Colonic mucosa (tissue), 4 donors: ENCODE results near the gene FAM47C. TPM values are rescaled to one million over a fixed set of nuclear protein-coding genes. Genes with fewer than 3 reads are reported as not detected.
"Not testable (repeated sequence)": the region's sequence is repeated elsewhere in the genome, so short reads cannot be mapped to it uniquely, and the experiment has no call there.

ENCODE experiments used
- DNase-seq: peaks from one replicate; pipeline ENCODE4 v3.0.0-alpha.2; 2020
- H3K27ac ChIP-seq: fragments of 200-600 bp; one replicate; pipeline ENCODE4 v1.8.0; 2021
- H3K27me3 ChIP-seq: fragments of 200-600 bp; one replicate; pipeline ENCODE4 v1.8.0; 2021
- H3K36me3 ChIP-seq: fragments of 200-600 bp; one replicate; pipeline ENCODE4 v1.8.0; 2021
- H3K4me1 ChIP-seq: fragments of 200-600 bp; one replicate; pipeline ENCODE4 v1.8.0; 2021; ENCODE audit warnings: mild to moderate bottlenecking
- H3K4me3 ChIP-seq: fragments of 200-600 bp; one replicate; pipeline ENCODE4 v1.8.0; 2021
- H3K9ac ChIP-seq, 2 donors: one replicate each; pipeline ENCODE4 v1.7.0; 2013; ENCODE audit warnings: control low read depth in 2 of 2, low read depth in 2 of 2, low read length in 2 of 2
- H3K9me3 ChIP-seq: fragments of 200-600 bp; one replicate; pipeline ENCODE4 v1.8.0; 2021
- CTCF ChIP-seq: fragments of 200-600 bp; IDR thresholded peaks from one replicate; pipeline ENCODE4 v1.8.0; 2022; ENCODE audit warnings: antibody characterized with exemption, mild to moderate bottlenecking
- intact Hi-C: fragments of 100-400 bp; cut with DNase I; formaldehyde crosslinking; loops from one replicate; pipeline ENCODE4 v1.14.1; 2022
- total RNA-seq, 2 donors: library from RNA; stranded (reverse); fragmentation: NEBNext Ultra II Directional in 1 of 2; extraction: Animal tissue kit (Norgen Biotek cat#: 25700) in 1 of 2; gene quantifications; one replicate each; pipeline ENCODE4 v1.2.1, GENCODE V29; 2021
- donor health status: healthy.
- donor health status: DM: no; HTN: no; CAD: no.
- donor health status: DM: no; HTN: no; CAD: no.

FAM47C gene
- total RNA-seq, 2 donors from 2014 or later: not detected

- intact Hi-C loops: no loop called here
- no peak for DNase-seq
- no peak overlapping the region for H3K9ac ChIP-seq
- no peaks in the 10 kb centered on the region for H3K27me3 ChIP-seq
- TF ChIP-seq CTCF: no peak
- no peaks in the 10 kb centered on the region for H3K4me1 ChIP-seq
- H3K9me3 ChIP-seq: no peaks in the 10 kb centered on the region
- H3K27ac ChIP-seq: no peak overlapping the region
- H3K36me3 ChIP-seq: no peaks in the 10 kb centered on the region
- H3K4me3 ChIP-seq: no peak overlapping the region
Measured at GRCh38 chrX:37000140-37000539, 8.0 kb upstream of the FAM47C start.

- TF ChIP-seq CTCF: no peak
- Histone ChIP-seq H3K27ac (no peak overlapping the region), H3K4me1 (no peaks in the 10 kb centered on the region), H3K9me3 (no peaks in the 10 kb centered on the region), H3K4me3 (no peak overlapping the region), H3K9ac (no peak overlapping the region), H3K36me3 (no peaks in the 10 kb centered on the region), H3K27me3 (no peaks in the 10 kb centered on the region)
- intact Hi-C loops: no loop called here
- DNase-seq: no peak
Measured at GRCh38 chrX:37010496-37010895, 2.3 kb downstream of the FAM47C start.

GRCh38 chrX:37034260-37034659 lies 26.1 kb downstream of the FAM47C start:
- H3K9ac ChIP-seq, H3K36me3 ChIP-seq, H3K4me3 ChIP-seq, H3K9me3 ChIP-seq, H3K27me3 ChIP-seq, H3K4me1 ChIP-seq, intact Hi-C loops, H3K27ac ChIP-seq, DNase-seq: not testable (repeated sequence)

- H3K36me3 ChIP-seq, H3K27me3 ChIP-seq, H3K9ac ChIP-seq, H3K9me3 ChIP-seq, H3K27ac ChIP-seq, intact Hi-C loops, DNase-seq, H3K4me1 ChIP-seq, H3K4me3 ChIP-seq: not testable (repeated sequence)
Measured at GRCh38 chrX:37036674-37037220, 28.6 kb downstream of the FAM47C start.

GRCh38 chrX:37038814-37039213 lies 30.6 kb downstream of the FAM47C start:
- intact Hi-C loops, DNase-seq, H3K27me3 ChIP-seq, H3K4me3 ChIP-seq, H3K4me1 ChIP-seq, H3K9me3 ChIP-seq, H3K36me3 ChIP-seq, H3K9ac ChIP-seq, H3K27ac ChIP-seq: not testable (repeated sequence)

- intact Hi-C loops, H3K4me3 ChIP-seq, H3K9ac ChIP-seq, H3K27ac ChIP-seq, H3K4me1 ChIP-seq, H3K9me3 ChIP-seq, H3K27me3 ChIP-seq, DNase-seq, H3K36me3 ChIP-seq: not testable (repeated sequence)
Measured at GRCh38 chrX:37042956-37043885, 35.1 kb downstream of the FAM47C start.

- Histone ChIP-seq H3K27ac (no peak overlapping the region), H3K4me3 (no peak overlapping the region), H3K4me1 (no peaks in the 10 kb centered on the region), H3K36me3 (no peaks in the 10 kb centered on the region), H3K27me3 (no peaks in the 10 kb centered on the region), H3K9ac (no peak overlapping the region), H3K9me3 (no peaks in the 10 kb centered on the region)
- intact Hi-C loops: no loop called here
- no peak for DNase-seq
- TF ChIP-seq CTCF: no peak
Measured at GRCh38 chrX:37047776-37048175, 39.6 kb downstream of the FAM47C start.

- H3K9ac ChIP-seq, H3K4me3 ChIP-seq, DNase-seq, H3K9me3 ChIP-seq, H3K27me3 ChIP-seq, H3K36me3 ChIP-seq, H3K4me1 ChIP-seq, intact Hi-C loops, H3K27ac ChIP-seq: not testable (repeated sequence)
Measured at GRCh38 chrX:37057572-37057971, 49.4 kb downstream of the FAM47C start.
